GM12878 (cell line): ENCODE measurements around the gene KAZN. TPM values are rescaled to one million over a fixed set of nuclear protein-coding genes. Genes with fewer than 3 reads are reported as not detected.

ENCODE experiments used
- ATAC-seq: fragments of 200-7000 bp; cut with Tn5 transposase; 3 replicates; pipeline ENCODE4 v1.9.1; 2020; ENCODE audit warnings: mild to moderate bottlenecking, moderate library complexity
- BruUV-seq: library from RNA; stranded (reverse); fragments of 400-500 nt; replicated peaks from 2 replicates; lab custom pipeline; 2021; lab: Mats Ljungman, UMichigan
- CTCF ChIA-PET: fragments of 300-600 bp; sonication (Branson Sonifier 250); formaldehyde crosslinking; extraction: SDS; loops from one replicate; lab custom pipeline; 2021; ENCODE audit warnings: inconsistent platforms; lab: Yijun Ruan, JAX
- POLR2A ChIA-PET: fragments of 350-600 bp; formaldehyde crosslinking; extraction: SDS; loops from one replicate; lab custom pipeline; 2021; ENCODE audit warnings: inconsistent platforms; lab: Charles Lee
- RAD21 ChIA-PET: fragments of 300-600 bp; sonication (Branson Sonifier 250); formaldehyde crosslinking; loops from one replicate; lab custom pipeline; 2023; ENCODE audit warnings: antibody characterized with exemption; ENCODE audit not compliant: unreplicated experiment; lab: Charles Lee
- SMC1A ChIA-PET: fragments of 300-600 bp; sonication (Branson Sonifier 250); formaldehyde crosslinking; loops from one replicate; lab custom pipeline; 2023; ENCODE audit not compliant: unreplicated experiment, uncharacterized antibody; lab: Charles Lee
- DNase-seq: peaks from one replicate; pipeline ENCODE4 v3.0.0-alpha.2; 2011; ENCODE audit warnings: low read depth, low spot score
- FAIRE-seq: peaks from 3 replicates; lab custom pipeline; 2011; peaks lifted over from hg19 to GRCh38; lab: Jason Lieb, UNC
- H2AFZ ChIP-seq: 2 replicates; pipeline ENCODE4 v1.6.0; 2011; ENCODE audit warnings: low read depth, low read length, control low read depth; ENCODE audit not compliant: control insufficient read depth
- H3K27ac ChIP-seq: 2 replicates; pipeline ENCODE4 v1.5.1; 2011; ENCODE audit warnings: control low read depth; ENCODE audit not compliant: control insufficient read depth, insufficient read depth
- H3K27me3 ChIP-seq, 2 experiments: replicated peaks in 1 of 2; 2 replicates each; pipeline versions ENCODE4 v1.6.0 to v1.6.1; 2011; ENCODE audit warnings: low read length in 1 of 2; ENCODE audit not compliant: control insufficient read depth in 2 of 2, insufficient read depth in 2 of 2
- H3K36me3 ChIP-seq, 2 experiments: 2 replicates each; pipeline ENCODE4 v1.5.1; 2011; ENCODE audit warnings: low read length in 1 of 2; ENCODE audit not compliant: control insufficient read depth in 2 of 2, insufficient read depth in 2 of 2
- H3K4me1 ChIP-seq: 2 replicates; pipeline ENCODE4 v1.6.1; 2011; ENCODE audit warnings: mild to moderate bottlenecking, low read length, moderate library complexity, mixed read lengths; ENCODE audit not compliant: control insufficient read depth, insufficient read depth
- H3K4me2 ChIP-seq: 2 replicates; pipeline ENCODE4 v1.6.0; 2011; ENCODE audit warnings: control low read depth; ENCODE audit not compliant: control insufficient read depth, insufficient read depth
- H3K4me3 ChIP-seq: fragments of 200-600 bp; sonication (generic); 2 replicates; pipeline ENCODE4 v1.5.1; 2016
- H3K79me2 ChIP-seq: 2 replicates; pipeline ENCODE4 v1.6.0; 2011; ENCODE audit warnings: low read length; ENCODE audit not compliant: control insufficient read depth, insufficient read depth
- H3K9ac ChIP-seq: 2 replicates; pipeline ENCODE4 v1.8.0; 2011; ENCODE audit warnings: low read length, control low read depth, mixed read lengths; ENCODE audit not compliant: control insufficient read depth, insufficient read depth
- H3K9me3 ChIP-seq: replicated peaks from 3 replicates; pipeline ENCODE4 v1.5.1; 2011; ENCODE audit warnings: mild to moderate bottlenecking, low read length; ENCODE audit not compliant: control insufficient read depth, insufficient read depth
- H4K20me1 ChIP-seq: 2 replicates; pipeline ENCODE4 v1.6.0; 2011; ENCODE audit not compliant: control insufficient read depth, insufficient read depth
- ASH2L ChIP-seq: fragments of 300-600, 200-600 bp; sonication (generic); IDR thresholded peaks from 2 replicates; pipeline ENCODE4 v1.6.1; 2017; ENCODE audit warnings: low read depth, mild to moderate bottlenecking, borderline replicate concordance
- ATF7 ChIP-seq: fragments of 450-650 bp; IDR thresholded peaks from 2 replicates; pipeline ENCODE4 v1.6.1; 2016; ENCODE audit warnings: low read depth, mild to moderate bottlenecking
- CTCF ChIP-seq, 3 experiments: IDR thresholded peaks in 2 of 3; conservative IDR thresholded peaks in 1 of 3; 2 replicates each; pipeline ENCODE4 v1.5.1; 2011; ENCODE audit warnings: low read depth in 3 of 3, low read length in 3 of 3, mild to moderate bottlenecking in 3 of 3, control low read depth in 2 of 3, moderate library complexity in 2 of 3, inconsistent platforms in 1 of 3, mixed read lengths in 1 of 3; ENCODE audit not compliant: control insufficient read depth in 2 of 3, insufficient read depth in 1 of 3; ENCODE audit errors: extremely low read depth in 1 of 3
- ESRRA ChIP-seq: IDR thresholded peaks from 2 replicates; pipeline ENCODE4 v1.6.1; 2012; ENCODE audit warnings: mild to moderate bottlenecking, low read length, improper control_type of control experiment
- FOXK2 ChIP-seq: fragments of 450-650 bp; IDR thresholded peaks from 2 replicates; pipeline ENCODE4 v1.6.1; 2017; ENCODE audit warnings: mild to moderate bottlenecking, moderate library complexity
- KAT2A ChIP-seq: conservative IDR thresholded peaks from 2 replicates; pipeline ENCODE4 v1.6.1; 2011; ENCODE audit warnings: low read depth, low read length; ENCODE audit not compliant: control insufficient read depth
- MTA3 ChIP-seq: IDR thresholded peaks from 2 replicates; pipeline ENCODE4 v1.6.1; 2012; ENCODE audit warnings: low read length, inconsistent platforms, borderline replicate concordance
- NFXL1 ChIP-seq: fragments of 450-650 bp; IDR thresholded peaks from 2 replicates; pipeline ENCODE4 v1.6.1; 2017; ENCODE audit warnings: antibody characterized with exemption, mild to moderate bottlenecking, borderline replicate concordance
- NFYB ChIP-seq: IDR thresholded peaks from 2 replicates; pipeline ENCODE4 v1.6.1; 2011; ENCODE audit warnings: low read depth, mild to moderate bottlenecking, low read length, improper control_type of control experiment, moderate library complexity; ENCODE audit not compliant: insufficient read depth
- NR2F1 ChIP-seq: fragments of 450-650 bp; conservative IDR thresholded peaks from 2 replicates; pipeline ENCODE4 v1.6.1; 2017; ENCODE audit warnings: mild to moderate bottlenecking
- POLR2A ChIP-seq: IDR thresholded peaks from 2 replicates; pipeline ENCODE4 v1.6.1; 2011; ENCODE audit warnings: low read depth, mild to moderate bottlenecking, low read length
- USF2 ChIP-seq: IDR thresholded peaks from 2 replicates; pipeline ENCODE4 v1.6.1; 2011; ENCODE audit warnings: low read depth, low read length, improper control_type of control experiment, borderline replicate concordance
- WRNIP1 ChIP-seq: IDR thresholded peaks from 2 replicates; pipeline ENCODE4 v1.6.1; 2011; ENCODE audit warnings: low read depth, low read length, improper control_type of control experiment, borderline replicate concordance
- ZBED1 ChIP-seq: IDR thresholded peaks from 2 replicates; pipeline ENCODE4 v1.6.1; 2016; ENCODE audit warnings: borderline replicate concordance
- ZNF217 ChIP-seq: fragments of 450-650 bp; IDR thresholded peaks from 2 replicates; pipeline ENCODE4 v1.6.1; 2017; ENCODE audit warnings: antibody characterized with exemption, mild to moderate bottlenecking
- ZNF24 ChIP-seq: fragments of 450-650 bp; IDR thresholded peaks from 2 replicates; pipeline ENCODE4 v1.6.1; 2017; ENCODE audit warnings: antibody characterized with exemption, mild to moderate bottlenecking
- ZNF622 ChIP-seq: fragments of 450-650 bp; IDR thresholded peaks from 2 replicates; pipeline ENCODE4 v1.6.1; 2017; ENCODE audit warnings: mild to moderate bottlenecking, inconsistent platforms
- WGBS: methylation state at CpG from one replicate; pipeline ENCODE4 v1.1.6; 2016; ENCODE audit warnings: low lambda C conversion rate; ENCODE audit not compliant: insufficient replicate concordance, insufficient coverage; ENCODE audit errors: missing lambda C conversion rate; 5-methylcytosine and 5-hydroxymethylcytosine counted together
- in situ Hi-C: fragments of 300-500 bp; cut with MboI; formaldehyde crosslinking; loops from 9 replicates; pipeline ENCODE4 v1.14.3; 2018; ENCODE audit warnings: mixed read lengths
- intact Hi-C: fragments of 100-400 bp; cut with micrococcal nuclease; formaldehyde crosslinking; loops from one replicate; pipeline ENCODE4 v1.14.2; 2022; ENCODE audit not compliant: unreplicated experiment
- polyA plus RNA-seq, 11 experiments: library from polyadenylated mRNA; depleted of rRNA in 4 of 11; unstranded in 6 of 11; stranded (reverse) in 5 of 11; fragments of >200 nt; fragmentation: Nextera tagmentation in 4 of 11; fragmentation: Illumina TruSeq in 1 of 11; extraction: Ambion mirVana in 4 of 11; extraction: Trizol in 1 of 11; gene quantifications; 1 replicate in 1 of 11; 2 replicates in 10 of 11; pipeline versions ENCODE4 v1.2.1 to v1.2.3, GENCODE V29; 2011 to 2016; ENCODE audit warnings: inconsistent platforms in 2 of 11, missing spikeins in 2 of 11, low read depth in 1 of 11
- total RNA-seq, 4 experiments: library from RNA; depleted of rRNA in 3 of 4; stranded (reverse); fragments of >200 nt in 3 of 4; fragmentation: Illumina TruSeq in 1 of 4; extraction: Trizol in 1 of 4; gene quantifications; 2 replicates each; pipeline versions ENCODE4 v1.2.1 to v1.2.3, GENCODE V29; 2013 to 2021
- TF ChIP-seq, protein P1 (sequence below): fragments of 450-650 bp; IDR thresholded peaks from 2 replicates; pipeline ENCODE4 v1.6.1; 2018; ENCODE audit warnings: mild to moderate bottlenecking, low read depth, moderate library complexity; ENCODE audit not compliant: partially characterized antibody

Gene KAZN
- total and polyA plus RNA-seq, 10 of the 15 experiments (the other 5 are each of a cell fraction or from before 2014, with no cell fraction given) = 0.72 to 4.0 (median 1.2) TPM

DNA sequence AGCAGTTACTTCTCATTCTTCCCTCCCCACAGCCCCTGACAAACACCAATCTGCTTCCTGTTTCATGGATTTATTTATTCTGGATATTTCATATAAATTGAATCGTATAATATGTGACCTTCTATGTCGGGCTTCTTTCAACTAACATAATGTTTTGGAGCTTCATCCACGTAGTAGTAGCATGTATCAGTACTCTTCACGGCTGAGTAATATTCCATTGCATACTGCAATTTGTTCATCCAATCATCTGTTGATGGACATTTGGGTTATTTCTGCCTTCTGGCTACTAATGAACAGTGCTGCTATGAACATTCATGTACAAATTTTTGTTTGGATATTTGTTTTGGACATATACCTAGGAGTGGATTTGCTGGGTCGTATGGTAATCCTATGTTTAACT, 1.9 kb upstream of the KAZN start:
- RAD21 ChIA-PET = no interaction called here
- TF ChIP-seq ZBED1 (no peak), CTCF (IDR thresholded peaks at IDR 0.05 in 2 of 3, conservative IDR thresholded peaks at IDR 0.05 in 1 of 3; ENCODE audit: control insufficient read depth in 2 of 3, extremely low read depth in 1 of 3, insufficient read depth in 1 of 3, low read depth in 3 of 3, low read length in 3 of 3) (no peak), NFYB (no peak), ZNF24 (no peak), WRNIP1 (no peak), ZNF622 (no peak), FOXK2 (no peak), MTA3 (no peak), KAT2A (no peak), ATF7 (no peak), ESRRA (no peak), USF2 (no peak), ASH2L (no peak), ZNF217 (no peak), NFXL1 (no peak), POLR2A (no peak), NR2F1 (no peak)
- TF ChIP-seq, protein P1, sequence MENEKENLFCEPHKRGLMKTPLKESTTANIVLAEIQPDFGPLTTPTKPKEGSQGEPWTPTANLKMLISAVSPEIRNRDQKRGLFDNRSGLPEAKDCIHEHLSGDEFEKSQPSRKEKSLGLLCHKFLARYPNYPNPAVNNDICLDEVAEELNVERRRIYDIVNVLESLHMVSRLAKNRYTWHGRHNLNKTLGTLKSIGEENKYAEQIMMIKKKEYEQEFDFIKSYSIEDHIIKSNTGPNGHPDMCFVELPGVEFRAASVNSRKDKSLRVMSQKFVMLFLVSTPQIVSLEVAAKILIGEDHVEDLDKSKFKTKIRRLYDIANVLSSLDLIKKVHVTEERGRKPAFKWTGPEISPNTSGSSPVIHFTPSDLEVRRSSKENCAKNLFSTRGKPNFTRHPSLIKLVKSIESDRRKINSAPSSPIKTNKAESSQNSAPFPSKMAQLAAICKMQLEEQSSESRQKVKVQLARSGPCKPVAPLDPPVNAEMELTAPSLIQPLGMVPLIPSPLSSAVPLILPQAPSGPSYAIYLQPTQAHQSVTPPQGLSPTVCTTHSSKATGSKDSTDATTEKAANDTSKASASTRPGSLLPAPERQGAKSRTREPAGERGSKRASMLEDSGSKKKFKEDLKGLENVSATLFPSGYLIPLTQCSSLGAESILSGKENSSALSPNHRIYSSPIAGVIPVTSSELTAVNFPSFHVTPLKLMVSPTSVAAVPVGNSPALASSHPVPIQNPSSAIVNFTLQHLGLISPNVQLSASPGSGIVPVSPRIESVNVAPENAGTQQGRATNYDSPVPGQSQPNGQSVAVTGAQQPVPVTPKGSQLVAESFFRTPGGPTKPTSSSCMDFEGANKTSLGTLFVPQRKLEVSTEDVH = no peak
- H3K4me1 ChIP-seq = peaks cover 11% of the 10 kb centered on the region
- H3K9ac ChIP-seq = no peak overlapping the region
- CTCF ChIA-PET = interaction anchor here (1.2 kb wide), 1 partner anchor 23 kb away, joined by 3 read pairs; no protein-coding TSS in a partner anchor
- FAIRE-seq (no peak), DNase-seq (no peak), ATAC-seq (no peak)
- in situ Hi-C loops (no loop called here), intact Hi-C loops (no loop called here)
- POLR2A ChIA-PET = no interaction called here
- H3K27ac ChIP-seq = no peak overlapping the region
- 39% methylated on average over 5 of the region's 5 CpGs for WGBS
- H3K9me3 ChIP-seq = no peaks in the 10 kb centered on the region
- no TSS peak for BruUV-seq
- H3K27me3 ChIP-seq = peaks cover 0 to 2% of the 10 kb centered on the region in 2 experiments
- H3K36me3 ChIP-seq = no peaks in the 10 kb centered on the region
- H3K4me3 ChIP-seq = no peak overlapping the region
- no peak overlapping the region for H2AFZ ChIP-seq
- no peaks in the 10 kb centered on the region for H3K79me2 ChIP-seq
- no peak overlapping the region for H3K4me2 ChIP-seq
- no peaks in the 10 kb centered on the region for H4K20me1 ChIP-seq
- SMC1A ChIA-PET = interaction anchor here (0.6 to 0.7 kb wide), 2 partner anchors 57 to 137 kb away, joined by 3 read pairs; no protein-coding TSS in a partner anchor
